H1 (cell line): ENCODE results near the gene SLIT3. TPM values are rescaled to one million over a fixed set of nuclear protein-coding genes. Genes with fewer than 3 reads are reported as not detected.

Experiments
- CTCF ChIA-PET: fragments of 300-600 bp; sonication (Branson Sonifier 250); formaldehyde crosslinking; loops from one replicate; lab custom pipeline; 2021; ENCODE audit not compliant: partially characterized antibody; lab: Charles Lee
- POLR2A ChIA-PET: fragments of 300-600 bp; sonication (Branson Sonifier 250); formaldehyde crosslinking; loops from one replicate; lab custom pipeline; 2021; ENCODE audit warnings: inconsistent platforms; ENCODE audit not compliant: partially characterized antibody; lab: Charles Lee
- DNase-seq, 2 experiments: peaks; one replicate each; pipeline versions ENCODE4 v3.0.0 to v3.0.0-alpha.2; 2010 to 2022; ENCODE audit warnings: low spot score in 2 of 2, low read depth in 1 of 2, mixed read lengths in 1 of 2
- FAIRE-seq: peaks from 2 replicates; lab custom pipeline; 2011; peaks lifted over from hg19 to GRCh38; lab: Jason Lieb, UNC
- H2AFZ ChIP-seq: 2 replicates; pipeline ENCODE4 v1.8.1; 2012; ENCODE audit warnings: low read length, inconsistent platforms
- H2AK5ac ChIP-seq: 2 replicates; pipeline ENCODE4 v1.6.1; 2013; ENCODE audit warnings: low read depth, low read length
- H2BK120ac ChIP-seq: replicated peaks from 2 replicates; pipeline ENCODE3; 2013; ENCODE audit warnings: low read depth, low read length, inconsistent platforms
- H2BK12ac ChIP-seq: 2 replicates; pipeline ENCODE4 v1.6.1; 2013; ENCODE audit warnings: low read depth, low read length
- H2BK15ac ChIP-seq: 2 replicates; pipeline ENCODE4 v1.6.1; 2013; ENCODE audit warnings: low read length
- H2BK20ac ChIP-seq: 2 replicates; pipeline ENCODE4 v1.6.1; 2013; ENCODE audit warnings: low read length
- H2BK5ac ChIP-seq: 2 replicates; pipeline ENCODE4 v1.6.1; 2013; ENCODE audit warnings: low read depth, low read length
- H3K14ac ChIP-seq: 2 replicates; pipeline ENCODE4 v1.6.1; 2013; ENCODE audit warnings: inconsistent platforms; ENCODE audit not compliant: insufficient read length
- H3K18ac ChIP-seq: 2 replicates; pipeline ENCODE4 v1.6.1; 2013; ENCODE audit warnings: low read length; ENCODE audit errors: extremely low read depth
- H3K23ac ChIP-seq: 2 replicates; pipeline ENCODE4 v1.6.1; 2013; ENCODE audit warnings: inconsistent platforms; ENCODE audit not compliant: insufficient read length
- H3K23me2 ChIP-seq: 2 replicates; pipeline ENCODE4 v1.6.1; 2013; ENCODE audit warnings: low read depth, low read length
- H3K27ac ChIP-seq: 2 replicates; pipeline ENCODE4 v1.6.1; 2011; ENCODE audit warnings: low read depth, low read length, inconsistent platforms
- H3K27me3 ChIP-seq, 4 experiments: replicated peaks in 1 of 4; 1 replicate in 1 of 4; 2 replicates in 3 of 4; pipeline versions ENCODE4 v1.6.1 to v1.8.1; 2011 to 2013; ENCODE audit warnings: low read length in 3 of 4, mild to moderate bottlenecking in 3 of 4, inconsistent platforms in 2 of 4, mixed read lengths in 2 of 4, moderate library complexity in 1 of 4; ENCODE audit not compliant: control insufficient read depth in 3 of 4, insufficient read depth in 3 of 4; ENCODE audit errors: extremely low read depth in 1 of 4
- H3K36me3 ChIP-seq, 4 experiments: 2 replicates each; pipeline versions ENCODE4 v1.6.1 to v1.8.1; 2011 to 2013; ENCODE audit warnings: mild to moderate bottlenecking in 4 of 4, low read length in 3 of 4, moderate library complexity in 2 of 4, control low read depth in 1 of 4, inconsistent platforms in 1 of 4; ENCODE audit not compliant: insufficient read depth in 4 of 4, control insufficient read depth in 2 of 4
- H3K4ac ChIP-seq: replicated peaks from 2 replicates; pipeline ENCODE3; 2013; ENCODE audit warnings: low read length, low read depth, mixed read lengths, inconsistent platforms; ENCODE audit not compliant: insufficient read length
- H3K4me1 ChIP-seq, 4 experiments: replicated peaks in 1 of 4; 1 replicate in 1 of 4; 2 replicates in 3 of 4; pipeline versions ENCODE4 v1.6.1 to v1.8.1; 2011 to 2013; ENCODE audit warnings: low read length in 3 of 4, inconsistent platforms in 2 of 4, mixed read lengths in 1 of 4; ENCODE audit not compliant: insufficient read depth in 4 of 4, control insufficient read depth in 3 of 4
- H3K4me2 ChIP-seq, 2 experiments: 2 replicates each; pipeline versions ENCODE4 v1.6.1 to v1.8.1; 2011 to 2013; ENCODE audit warnings: low read depth in 2 of 2, low read length in 2 of 2, control low read depth in 1 of 2, inconsistent platforms in 1 of 2, mild to moderate bottlenecking in 1 of 2; ENCODE audit not compliant: insufficient read depth in 1 of 2
- H3K4me3 ChIP-seq, 4 experiments: fragments of 200-600, 300-600 bp in 1 of 4; sonication (generic), shearing (Covaris generic), sonication (Bioruptor Twin) in 1 of 4; 2 replicates each; pipeline versions ENCODE4 v1.5.1 to v1.8.1; 2011 to 2016; ENCODE audit warnings: low read length in 4 of 4, low read depth in 3 of 4, control low read depth in 2 of 4, inconsistent platforms in 2 of 4, mild to moderate bottlenecking in 2 of 4, mixed read lengths in 1 of 4, moderate library complexity in 1 of 4; ENCODE audit not compliant: insufficient read depth in 2 of 4; ENCODE audit errors: extremely low read depth in 1 of 4
- H3K56ac ChIP-seq: replicated peaks from 2 replicates; pipeline ENCODE3; 2013; ENCODE audit warnings: low read depth, mild to moderate bottlenecking, mixed read lengths, low read length, inconsistent platforms; ENCODE audit not compliant: insufficient read length
- H3K79me1 ChIP-seq: 2 replicates; pipeline ENCODE4 v1.6.1; 2013; ENCODE audit warnings: low read depth, low read length, control low read depth
- H3K79me2 ChIP-seq, 2 experiments: 2 replicates each; pipeline versions ENCODE4 v1.6.1 to v1.8.1; 2012 to 2013; ENCODE audit warnings: low read length in 2 of 2, mild to moderate bottlenecking in 2 of 2, inconsistent platforms in 1 of 2; ENCODE audit not compliant: insufficient read depth in 2 of 2, control insufficient read depth in 1 of 2
- H3K9ac ChIP-seq, 4 experiments: replicated peaks in 1 of 4; 1 replicate in 1 of 4; 2 replicates in 3 of 4; pipeline versions ENCODE4 v1.6.1 to v1.8.1; 2011 to 2013; ENCODE audit warnings: low read depth in 3 of 4, low read length in 3 of 4, control low read depth in 2 of 4, mild to moderate bottlenecking in 2 of 4, moderate library complexity in 2 of 4, inconsistent platforms in 1 of 4; ENCODE audit errors: extremely low read depth in 1 of 4
- H3K9me3 ChIP-seq, 2 experiments: 2 replicates each; pipeline versions ENCODE4 v1.6.1 to v1.8.1; 2012 to 2013; ENCODE audit warnings: mild to moderate bottlenecking in 2 of 2, moderate library complexity in 2 of 2, control low read depth in 1 of 2, inconsistent platforms in 1 of 2, low read depth in 1 of 2, low read length in 1 of 2, mixed read lengths in 1 of 2; ENCODE audit not compliant: insufficient read depth in 2 of 2
- H4K20me1 ChIP-seq, 2 experiments: replicated peaks in 1 of 2; 2 replicates each; pipeline versions ENCODE3 to v1.8.1; 2011 to 2013; ENCODE audit warnings: inconsistent platforms in 2 of 2, low read length in 2 of 2, mild to moderate bottlenecking in 1 of 2; ENCODE audit not compliant: insufficient read depth in 2 of 2, control insufficient read depth in 1 of 2
- H4K5ac ChIP-seq: 2 replicates; pipeline ENCODE4 v1.6.1; 2013; ENCODE audit warnings: low read length, low read depth, mixed read lengths, inconsistent platforms; ENCODE audit not compliant: insufficient read length
- H4K8ac ChIP-seq: 2 replicates; pipeline ENCODE4 v1.8.0; 2013; ENCODE audit warnings: mild to moderate bottlenecking, moderate library complexity, low read length, inconsistent platforms; ENCODE audit not compliant: insufficient read depth; ENCODE audit errors: extremely low read depth
- H4K91ac ChIP-seq: replicated peaks from 2 replicates; pipeline ENCODE3; 2013; ENCODE audit warnings: low read length, mixed read lengths, inconsistent platforms; ENCODE audit not compliant: insufficient read length
- CTBP2 ChIP-seq: IDR thresholded peaks from 2 replicates; pipeline ENCODE4 v1.7.0; 2011; ENCODE audit warnings: borderline replicate concordance, mild to moderate bottlenecking, moderate library complexity, mixed read lengths, low read length; ENCODE audit not compliant: insufficient read depth, insufficient read length
- HDAC2 ChIP-seq, 2 experiments: fragments of 300-600 bp in 1 of 2; sonication (generic) in 1 of 2; IDR thresholded peaks; 2 replicates each; pipeline ENCODE4 v1.6.1; 2011 to 2012; ENCODE audit warnings: low read depth in 2 of 2, low read length in 2 of 2, mild to moderate bottlenecking in 2 of 2, moderate library complexity in 2 of 2, borderline replicate concordance in 1 of 2, inconsistent platforms in 1 of 2
- POU5F1 ChIP-seq: IDR thresholded peaks from 2 replicates; pipeline ENCODE4 v1.6.1; 2011; ENCODE audit warnings: low read depth, mild to moderate bottlenecking, low read length, moderate library complexity
- SAP30 ChIP-seq: fragments of 300-600 bp; sonication (generic); IDR thresholded peaks from 2 replicates; pipeline ENCODE4 v1.7.1; 2012; ENCODE audit warnings: low read length, moderate library complexity, mild to moderate bottlenecking, inconsistent platforms; ENCODE audit not compliant: insufficient read depth, insufficient replicate concordance
- WGBS, 2 experiments: shearing (Covaris generic) in 1 of 2; methylation state at CpG; one replicate each; pipeline versions ENCODE4 v1.1.6 to v1.1.7; 2013 to 2015; ENCODE audit warnings: low lambda C conversion rate in 2 of 2, mixed read lengths in 2 of 2, inconsistent platforms in 1 of 2, low coverage in 1 of 2, missing lambda C conversion rate in 1 of 2; ENCODE audit not compliant: insufficient replicate concordance in 2 of 2, insufficient coverage in 1 of 2, insufficient read length in 1 of 2; ENCODE audit errors: extremely low coverage in 1 of 2, missing lambda C conversion rate in 1 of 2; 5-methylcytosine and 5-hydroxymethylcytosine counted together
- polyA plus RNA-seq, 7 experiments: library from polyadenylated mRNA; depleted of rRNA in 3 of 7; stranded (reverse) in 5 of 7; unstranded in 2 of 7; fragments of >200 nt in 5 of 7; fragments of 200-250 nt in 2 of 7; gene quantifications; 1 replicate in 5 of 7; 2 replicates in 1 of 7; 4 replicates in 1 of 7; pipeline versions ENCODE4 v1.2.1 to v1.2.3, GENCODE V29; 2011 to 2013; ENCODE audit warnings: missing spikeins in 2 of 7, mixed read lengths in 2 of 7
- total RNA-seq: library from RNA; stranded (reverse); fragmentation: NEBNext Ultra II Directional; extraction: Animal tissue kit (Norgen Biotek cat#: 25700); gene quantifications from 2 replicates; pipeline ENCODE4 v1.2.1, GENCODE V29; 2021

Gene SLIT3
- total and polyA plus RNA-seq, 2 of the 8 experiments (the other 6 are each of a cell fraction or from before 2014, with no cell fraction given) = 1.1 to 1.2 TPM

DNA sequence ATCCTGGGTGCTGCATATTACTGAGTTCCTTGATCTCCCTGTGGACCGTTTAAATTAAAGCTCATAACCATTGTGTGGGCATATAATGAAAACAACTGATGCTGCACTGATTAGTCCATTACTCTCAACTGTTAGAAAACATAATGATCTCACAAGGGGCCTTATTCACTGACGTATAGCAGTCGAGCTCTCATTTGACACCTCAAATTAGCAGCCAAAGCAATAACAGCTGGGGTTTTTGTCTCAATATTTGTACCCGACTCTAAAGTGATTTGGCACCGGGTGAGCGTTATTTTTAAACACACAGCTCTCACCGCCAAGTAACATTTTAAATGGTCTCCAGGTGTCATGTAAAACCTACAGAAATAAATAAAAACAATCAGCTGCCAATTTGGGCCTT, 469.6 kb downstream of the SLIT3 start:
- CTCF ChIA-PET = interaction anchor here (0.7 to 1.1 kb wide), 3 partner anchors 10 to 161 kb away, joined by 3 to 4 read pairs (median 3); no protein-coding TSS in a partner anchor
- H3K4ac ChIP-seq = no peak overlapping the region

More for the DNA sequence above, 469.6 kb downstream of the SLIT3 start:
- H3K79me2 ChIP-seq = no peaks in the 10 kb centered on the region
- H3K4me1 ChIP-seq = peaks cover 4 to 30% (median 17%) of the 10 kb centered on the region in 4 experiments; a peak in 4 of 7 replicates
- no peak for TF ChIP-seq SAP30
- TF ChIP-seq HDAC2 (IDR thresholded peaks at IDR 0.05; ENCODE audit: borderline replicate concordance in 1 of 2, low read depth in 2 of 2, low read length in 2 of 2) = no peak
- no peak for TF ChIP-seq POU5F1
- no peak for TF ChIP-seq CTBP2
- no peak overlapping the region for H2AFZ ChIP-seq
- no peaks in the 10 kb centered on the region for H3K23me2 ChIP-seq
- H4K5ac ChIP-seq = no peak overlapping the region
- H3K56ac ChIP-seq = no peak overlapping the region
- H2BK20ac ChIP-seq = no peak overlapping the region
- H3K4me2 ChIP-seq = no peak overlapping the region
- H3K79me1 ChIP-seq = no peaks in the 10 kb centered on the region
- H3K36me3 ChIP-seq = no peaks in the 10 kb centered on the region
- no peak overlapping the region for H4K8ac ChIP-seq
- no peak overlapping the region for H2BK5ac ChIP-seq
- no peak overlapping the region for H3K18ac ChIP-seq
- no peak overlapping the region for H2AK5ac ChIP-seq
- DNase-seq = no peak
- no peak overlapping the region for H2BK15ac ChIP-seq
- POLR2A ChIA-PET = interaction anchor here (1.0 kb wide), 1 partner anchor 13 kb away, joined by 3 read pairs; no protein-coding TSS in a partner anchor
- peaks cover under 1 to 1% of the 10 kb centered on the region in 2 experiments for H4K20me1 ChIP-seq
- H2BK12ac ChIP-seq = no peak overlapping the region
- no peak overlapping the region for H3K4me3 ChIP-seq
- no peak overlapping the region for H3K9ac ChIP-seq
- no peak overlapping the region for H3K23ac ChIP-seq
- H3K27me3 ChIP-seq = peaks cover 20 to 62% (median 52%) of the 10 kb centered on the region in 4 experiments
- H3K14ac ChIP-seq = no peak overlapping the region
- no peaks in the 10 kb centered on the region for H3K9me3 ChIP-seq
- no peak overlapping the region for H3K27ac ChIP-seq
- WGBS, 2 experiments = 87% methylated on average over 7 of the region's 7 CpGs; no CpG with 5 or more reads in 1 of the 2 experiments
- FAIRE-seq = no peak
- H4K91ac ChIP-seq = no peak overlapping the region
- H2BK120ac ChIP-seq = no peak overlapping the region
